HepG2 (cell line): Measurements from ENCODE around the gene TBC1D32. TPM values are rescaled to one million over a fixed set of nuclear protein-coding genes. Genes with fewer than 3 reads are reported as not detected.

Experiments
- ATAC-seq: fragments of 200-7000 bp; cut with Tn5 transposase; 3 replicates; pipeline ENCODE4 v1.9.1; 2020; ENCODE audit warnings: mild to moderate bottlenecking, moderate library complexity
- BruUV-seq: library from RNA; stranded (reverse); fragments of 400-500 nt; replicated peaks from 2 replicates; lab custom pipeline; 2021; lab: Mats Ljungman, UMichigan
- CTCF ChIA-PET: fragments of 300-600 bp; formaldehyde crosslinking; extraction: SDS; loops from one replicate; lab custom pipeline; 2021; ENCODE audit warnings: low total read pairs, inconsistent platforms, low intra/inter-chr PET ratio; lab: Yijun Ruan, JAX
- POLR2A ChIA-PET: fragments of 350-600 bp; sonication (Branson Sonifier 250); formaldehyde crosslinking; loops from one replicate; lab custom pipeline; 2020; ENCODE audit warnings: antibody characterized with exemption, inconsistent platforms; lab: Yijun Ruan, JAX
- DNase-seq: peaks from one replicate; pipeline ENCODE4 v3.0.0-alpha.2; 2015; ENCODE audit warnings: low spot score
- FAIRE-seq: peaks from 3 replicates; lab custom pipeline; 2011; peaks lifted over from hg19 to GRCh38; lab: Jason Lieb, UNC
- H2AFZ ChIP-seq: one replicate; pipeline ENCODE4 v1.6.1; 2011; ENCODE audit warnings: low read length, inconsistent platforms
- H3K27ac ChIP-seq: fragments of 300-600 bp; 3 replicates; pipeline ENCODE4 v1.8.0; 2011; ENCODE audit warnings: mixed run types, mild to moderate bottlenecking, mixed read lengths, low read length, inconsistent platforms; ENCODE audit not compliant: insufficient read depth; ENCODE audit errors: extremely low read length
- H3K27me3 ChIP-seq, 2 experiments: fragments of 200-600 bp in 1 of 2; 2 replicates in 1 of 2; 3 replicates in 1 of 2; pipeline versions ENCODE4 v1.6.0 to v1.8.0; 2011; ENCODE audit warnings: low read length in 2 of 2, mild to moderate bottlenecking in 2 of 2, moderate library complexity in 2 of 2, inconsistent platforms in 1 of 2; ENCODE audit not compliant: insufficient read depth in 2 of 2, control insufficient read depth in 1 of 2
- H3K36me3 ChIP-seq, 2 experiments: fragments of 200-600 bp in 1 of 2; replicated peaks in 1 of 2; 2 replicates in 1 of 2; 3 replicates in 1 of 2; pipeline versions ENCODE4 v1.5.1 to v1.8.0; 2011; ENCODE audit warnings: low read length in 2 of 2, inconsistent platforms in 1 of 2; ENCODE audit not compliant: insufficient read depth in 2 of 2, control insufficient read depth in 1 of 2
- H3K4me1 ChIP-seq: 2 replicates; pipeline ENCODE4 v1.5.1; 2012; ENCODE audit warnings: low read length, inconsistent platforms; ENCODE audit not compliant: insufficient read depth
- H3K4me2 ChIP-seq: 2 replicates; pipeline ENCODE4 v1.6.0; 2011; ENCODE audit warnings: low read depth, low read length, inconsistent platforms
- H3K4me3 ChIP-seq, 3 experiments: fragments of 200-600 bp in 1 of 3; sonication (generic), shearing (Covaris generic) in 1 of 3; replicated peaks in 1 of 3; 2 replicates each; pipeline ENCODE4 v1.5.1; 2011 to 2016; ENCODE audit warnings: low read length in 3 of 3, inconsistent platforms in 2 of 3, low read depth in 2 of 3, mild to moderate bottlenecking in 2 of 3, control low read depth in 1 of 3, mixed read lengths in 1 of 3; ENCODE audit not compliant: insufficient read depth in 1 of 3
- H3K79me2 ChIP-seq: one replicate; pipeline ENCODE4 v1.6.1; 2011; ENCODE audit warnings: low read length, inconsistent platforms; ENCODE audit not compliant: insufficient read depth
- H3K9ac ChIP-seq: 2 replicates; pipeline ENCODE4 v1.6.0; 2011; ENCODE audit warnings: mild to moderate bottlenecking, low read depth, low read length, inconsistent platforms; ENCODE audit not compliant: insufficient read depth
- H3K9me3 ChIP-seq: 2 replicates; pipeline ENCODE4 v1.5.1; 2012; ENCODE audit warnings: mild to moderate bottlenecking, low read length
- H4K20me1 ChIP-seq: 2 replicates; pipeline ENCODE4 v1.6.0; 2011; ENCODE audit warnings: inconsistent platforms, mild to moderate bottlenecking, low read length, moderate library complexity; ENCODE audit not compliant: insufficient read depth
- ASH2L ChIP-seq: fragments of 300-600, 200-600 bp; sonication (generic); IDR thresholded peaks from 2 replicates; pipeline ENCODE4 v1.7.0; 2017; ENCODE audit warnings: low read depth, mild to moderate bottlenecking, moderate library complexity, mixed read lengths, low read length; ENCODE audit not compliant: insufficient read length
- HCFC1 ChIP-seq: fragments of 150-350 bp; IDR thresholded peaks from 2 replicates; pipeline ENCODE4 v1.6.1; 2014; ENCODE audit warnings: low read depth, low read length
- KAT8 ChIP-seq: IDR thresholded peaks from 2 replicates; pipeline ENCODE4 v1.6.1; 2016; ENCODE audit warnings: missing genetic modification reagents, missing compliant biosample characterization
- MAFF ChIP-seq: IDR thresholded peaks from 2 replicates; pipeline ENCODE4 v1.6.1; 2011; ENCODE audit warnings: low read depth, low read length, improper control_type of control experiment
- NR2F2 ChIP-seq: IDR thresholded peaks from 2 replicates; pipeline ENCODE4 v1.6.1; 2012; ENCODE audit warnings: low read depth, inconsistent platforms, borderline replicate concordance
- SAFB2 ChIP-seq: sonication (generic); formaldehyde crosslinking; IDR thresholded peaks from 2 replicates; pipeline ENCODE4 v1.5.1; 2020; ENCODE audit warnings: missing genetic modification reagents, low read depth, mild to moderate bottlenecking, borderline replicate concordance
- SP2 ChIP-seq: sonication (generic); formaldehyde crosslinking; IDR thresholded peaks from 2 replicates; pipeline ENCODE4 v1.5.1; 2020; ENCODE audit warnings: mild to moderate bottlenecking, missing genetic modification reagents
- SPEN ChIP-seq: sonication (generic); formaldehyde crosslinking; IDR thresholded peaks from 2 replicates; pipeline ENCODE4 v1.5.1; 2020; ENCODE audit warnings: low read depth, mild to moderate bottlenecking, missing genetic modification reagents
- SSRP1 ChIP-seq: IDR thresholded peaks from 2 replicates; pipeline ENCODE4 v1.6.1; 2016; ENCODE audit warnings: control low read depth
- ZBTB7B ChIP-seq: sonication (generic); formaldehyde crosslinking; IDR thresholded peaks from 2 replicates; pipeline ENCODE4 v1.4.0; 2020; ENCODE audit warnings: missing genetic modification reagents
- ZFP82 ChIP-seq: sonication (generic); formaldehyde crosslinking; IDR thresholded peaks from 2 replicates; pipeline ENCODE4 v1.5.1; 2020; ENCODE audit warnings: mild to moderate bottlenecking, missing genetic modification reagents, borderline replicate concordance
- ZNF510 ChIP-seq: sonication (generic); formaldehyde crosslinking; IDR thresholded peaks from 2 replicates; pipeline ENCODE4 v1.4.0; 2020; ENCODE audit warnings: low read depth, mild to moderate bottlenecking, missing genetic modification reagents
- ZNF598 ChIP-seq: sonication (generic); formaldehyde crosslinking; IDR thresholded peaks from 2 replicates; pipeline ENCODE4 v1.5.1; 2020; ENCODE audit warnings: mild to moderate bottlenecking, missing genetic modification reagents, borderline replicate concordance
- ZNF709 ChIP-seq: sonication (generic); formaldehyde crosslinking; IDR thresholded peaks from 2 replicates; pipeline ENCODE4 v1.5.0; 2020; ENCODE audit warnings: mild to moderate bottlenecking, missing genetic modification reagents
- WGBS: methylation state at CpG from one replicate; pipeline ENCODE4 v1.1.6; 2017; ENCODE audit warnings: low lambda C conversion rate; 5-methylcytosine and 5-hydroxymethylcytosine counted together
- in situ Hi-C: cut with HindIII; loops from 2 replicates; pipeline ENCODE4 v1.10.0; 2017; ENCODE audit warnings: low pct_unique_long_range_greater_than_20kb; ENCODE audit not compliant: extremely low pct_ligation_motif_present
- intact Hi-C: fragments of 100-400 bp; cut with micrococcal nuclease; formaldehyde crosslinking; loops from one replicate; pipeline ENCODE4 v1.10.0; 2022; ENCODE audit not compliant: unreplicated experiment
- polyA plus RNA-seq, 8 experiments: library from polyadenylated mRNA; depleted of rRNA in 3 of 8; stranded (reverse) in 7 of 8; unstranded in 1 of 8; fragments of >200 nt; fragmentation: Illumina TruSeq in 4 of 8; extraction: Trizol in 4 of 8; gene quantifications; 2 replicates each; pipeline versions ENCODE4 v1.2.1 to v1.2.3, GENCODE V29; 2011 to 2016; ENCODE audit warnings: low read depth in 4 of 8, missing spikeins in 1 of 8, mixed read lengths in 1 of 8; ENCODE audit not compliant: insufficient read depth in 1 of 8
- total RNA-seq, 5 experiments: library from RNA; depleted of rRNA; stranded (reverse); fragments of >200 nt; fragmentation: Illumina TruSeq; extraction: Trizol; gene quantifications; 2 replicates each; pipeline ENCODE4 v1.2.3, GENCODE V29; 2016; ENCODE audit warnings: low read depth in 1 of 5
- TF ChIP-seq, protein P1 (sequence below): sonication (generic); formaldehyde crosslinking; conservative IDR thresholded peaks from 2 replicates; pipeline ENCODE4 v1.8.0; 2022; ENCODE audit warnings: low read depth, missing genetic modification reagents
- TF ChIP-seq, protein P2 (sequence below): sonication (generic); formaldehyde crosslinking; IDR thresholded peaks from 2 replicates; pipeline ENCODE4 v1.8.0; 2022; ENCODE audit warnings: mild to moderate bottlenecking, missing genetic modification reagents, borderline replicate concordance
- TF ChIP-seq, protein P3 (sequence below): sonication (generic); formaldehyde crosslinking; IDR thresholded peaks from 2 replicates; pipeline ENCODE4 v1.5.0; 2020; ENCODE audit warnings: missing genetic modification reagents

TBC1D32 gene
- total and polyA plus RNA-seq, 2 of the 13 experiments (the other 11 are each of a cell fraction or from before 2014, with no cell fraction given): 2.0 to 4.8 TPM

DNA sequence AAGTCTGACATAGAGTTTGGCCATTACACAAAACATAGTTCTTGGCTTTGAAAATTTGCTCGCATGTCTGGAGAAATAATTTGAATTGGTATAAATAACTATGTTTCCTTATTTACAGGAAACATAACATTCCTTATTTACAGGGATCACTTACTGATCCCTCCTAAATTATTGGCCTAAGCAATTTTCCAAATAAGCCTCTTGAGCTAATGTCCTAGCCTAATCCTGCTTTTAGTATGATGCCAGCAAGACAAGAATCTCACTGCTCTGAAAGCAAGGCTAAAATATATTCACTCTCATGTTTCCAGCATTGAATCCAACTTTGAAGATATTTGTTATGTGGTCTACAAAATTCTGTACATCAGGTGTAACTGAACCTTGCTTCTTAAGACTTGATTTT, 4.1 kb upstream of the TBC1D32 start (continued):
- TF ChIP-seq, protein P1, sequence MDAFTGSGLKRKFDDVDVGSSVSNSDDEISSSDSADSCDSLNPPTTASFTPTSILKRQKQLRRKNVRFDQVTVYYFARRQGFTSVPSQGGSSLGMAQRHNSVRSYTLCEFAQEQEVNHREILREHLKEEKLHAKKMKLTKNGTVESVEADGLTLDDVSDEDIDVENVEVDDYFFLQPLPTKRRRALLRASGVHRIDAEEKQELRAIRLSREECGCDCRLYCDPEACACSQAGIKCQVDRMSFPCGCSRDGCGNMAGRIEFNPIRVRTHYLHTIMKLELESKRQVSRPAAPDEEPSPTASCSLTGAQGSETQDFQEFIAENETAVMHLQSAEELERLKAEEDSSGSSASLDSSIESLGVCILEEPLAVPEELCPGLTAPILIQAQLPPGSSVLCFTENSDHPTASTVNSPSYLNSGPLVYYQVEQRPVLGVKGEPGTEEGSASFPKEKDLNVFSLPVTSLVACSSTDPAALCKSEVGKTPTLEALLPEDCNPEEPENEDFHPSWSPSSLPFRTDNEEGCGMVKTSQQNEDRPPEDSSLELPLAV (CRISPR knock-in tag): no peak
- TF ChIP-seq ZNF709 (CRISPR knock-in tag): no peak

DNA sequence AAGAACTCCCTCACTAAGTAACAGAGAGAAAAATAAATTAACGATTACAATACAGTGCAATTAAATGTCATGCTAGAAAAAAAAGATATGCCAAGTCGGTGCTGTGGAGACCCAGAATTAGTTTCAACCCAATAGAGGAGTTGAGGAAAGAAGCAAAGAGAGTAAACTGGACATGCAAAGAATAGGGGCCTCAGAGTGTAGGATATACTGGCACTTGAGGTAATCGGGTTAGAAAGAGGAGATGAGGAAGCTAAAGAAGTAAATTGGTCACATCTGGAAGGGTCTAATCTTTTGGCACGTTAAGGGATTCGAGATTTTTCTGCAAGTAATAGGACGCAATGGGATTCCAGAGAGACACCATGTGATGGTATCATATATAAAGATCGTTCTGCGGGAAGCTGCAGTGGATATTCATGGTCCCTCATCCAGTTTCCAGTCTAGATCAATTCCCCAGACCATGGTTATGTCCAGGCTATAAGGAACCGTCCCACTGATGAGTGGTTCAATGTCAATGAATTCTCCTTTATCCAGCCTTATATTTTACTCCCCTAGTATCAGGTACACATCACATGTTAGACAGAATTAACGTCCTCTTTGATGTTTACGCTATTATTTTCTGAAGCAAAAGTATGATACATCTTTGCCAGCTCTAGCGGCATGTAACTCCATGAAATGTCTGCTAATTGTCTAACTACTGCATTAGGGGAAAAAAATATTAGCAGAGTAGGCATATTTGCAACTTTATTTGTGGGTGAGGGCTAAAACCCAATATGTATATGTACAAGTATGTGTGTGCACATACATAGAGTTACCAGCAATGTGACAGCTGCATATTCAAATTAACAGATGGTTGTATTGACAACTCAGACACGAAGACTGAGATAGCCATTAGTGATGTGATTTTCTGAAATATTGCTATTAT, 1.1 kb upstream of the TBC1D32 start:
- no peaks in the 10 kb centered on the region for H3K36me3 ChIP-seq
- no peaks in the 10 kb centered on the region for H3K79me2 ChIP-seq
- in situ Hi-C loops: no loop called here
- peaks cover 16% of the 10 kb centered on the region; the same call in 1 of the 2 replicates for H3K4me1 ChIP-seq
- peaks cover 0 to 6% of the 10 kb centered on the region in 2 experiments; a peak in 2 of 5 replicates for H3K27me3 ChIP-seq
- CTCF ChIA-PET: no interaction called here
- no peaks in the 10 kb centered on the region for H3K9me3 ChIP-seq
- H3K9ac ChIP-seq: peak overlapping the region; percentile 41; the same call in 1 of the 2 replicates
- WGBS: 50% methylated on average over 13 of the region's 13 CpGs
- DNase-seq: no peak
- no peaks in the 10 kb centered on the region for H4K20me1 ChIP-seq
- ATAC-seq: peak; percentile 18
- H2AFZ ChIP-seq: peak overlapping the region; percentile 85
- POLR2A ChIA-PET: interaction anchor here (1.2 to 1.8 kb wide), 4 partner anchors 8 to 28 kb away, joined by 3 to 8 read pairs (median 3); no protein-coding TSS in a partner anchor
- peak overlapping the region; percentile 26 for H3K27ac ChIP-seq
- H3K4me2 ChIP-seq: peak overlapping the region; percentile 92
- no TSS peak for BruUV-seq
- peak overlapping the region; percentile 69 to 76 (median 70) for H3K4me3 ChIP-seq
- FAIRE-seq: no peak
- intact Hi-C loops: no loop called here
- TF ChIP-seq KAT8 (CRISPR knock-in tag) (no peak), HCFC1 (no peak), ZNF598 (CRISPR knock-in tag) (no peak), SAFB2 (CRISPR knock-in tag) (no peak), SSRP1 (CRISPR knock-in tag) (no peak), SPEN (no peak), ASH2L (no peak), MAFF (peak; percentile 34), ZBTB7B (CRISPR knock-in tag) (no peak), ZFP82 (CRISPR knock-in tag) (peak; percentile 91; the same call in 1 of the 2 replicates), NR2F2 (no peak), ZNF510 (no peak), SP2 (CRISPR knock-in tag) (no peak)
- TF ChIP-seq, protein P2, sequence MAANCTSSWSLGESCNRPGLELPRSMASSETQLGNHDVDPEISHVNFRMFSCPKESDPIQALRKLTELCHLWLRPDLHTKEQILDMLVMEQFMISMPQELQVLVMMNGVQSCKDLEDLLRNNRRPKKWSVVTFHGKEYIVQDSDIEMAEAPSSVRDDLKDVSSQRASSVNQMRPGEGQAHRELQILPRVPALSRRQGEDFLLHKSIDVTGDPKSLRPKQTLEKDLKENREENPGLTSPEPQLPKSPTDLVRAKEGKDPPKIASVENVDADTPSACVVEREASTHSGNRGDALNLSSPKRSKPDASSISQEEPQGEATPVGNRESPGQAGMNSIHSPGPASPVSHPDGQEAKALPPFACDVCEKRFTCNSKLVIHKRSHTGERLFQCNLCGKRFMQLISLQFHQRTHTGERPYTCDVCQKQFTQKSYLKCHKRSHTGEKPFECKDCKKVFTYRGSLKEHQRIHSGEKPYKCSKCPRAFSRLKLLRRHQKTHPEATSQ: no peak
- TF ChIP-seq, protein P3, sequence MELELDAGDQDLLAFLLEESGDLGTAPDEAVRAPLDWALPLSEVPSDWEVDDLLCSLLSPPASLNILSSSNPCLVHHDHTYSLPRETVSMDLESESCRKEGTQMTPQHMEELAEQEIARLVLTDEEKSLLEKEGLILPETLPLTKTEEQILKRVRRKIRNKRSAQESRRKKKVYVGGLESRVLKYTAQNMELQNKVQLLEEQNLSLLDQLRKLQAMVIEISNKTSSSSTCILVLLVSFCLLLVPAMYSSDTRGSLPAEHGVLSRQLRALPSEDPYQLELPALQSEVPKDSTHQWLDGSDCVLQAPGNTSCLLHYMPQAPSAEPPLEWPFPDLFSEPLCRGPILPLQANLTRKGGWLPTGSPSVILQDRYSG: peak; percentile 2; the same call in 1 of the 2 replicates
